Measurements from ENCODE around the gene TAF10.

The TAF10 gene

GRCh38 chr11:6601041-6601461 is 11.0 kb downstream of the TAF10 start:
- no peak for DNase-seq
- no peak for ATAC-seq (replicated peaks)
- Mint-ChIP-seq H3K4me3 (no peak overlapping the region), H3K36me3 (peaks cover 22 to 38% of the 10 kb centered on the region in 2 donors), H3K9me3 (no peaks in the 10 kb centered on the region), H3K27ac (no peak overlapping the region), H3K4me1 (peaks cover 11 to 27% of the 10 kb centered on the region in 2 donors), H3K27me3 (no peaks in the 10 kb centered on the region)

DNA sequence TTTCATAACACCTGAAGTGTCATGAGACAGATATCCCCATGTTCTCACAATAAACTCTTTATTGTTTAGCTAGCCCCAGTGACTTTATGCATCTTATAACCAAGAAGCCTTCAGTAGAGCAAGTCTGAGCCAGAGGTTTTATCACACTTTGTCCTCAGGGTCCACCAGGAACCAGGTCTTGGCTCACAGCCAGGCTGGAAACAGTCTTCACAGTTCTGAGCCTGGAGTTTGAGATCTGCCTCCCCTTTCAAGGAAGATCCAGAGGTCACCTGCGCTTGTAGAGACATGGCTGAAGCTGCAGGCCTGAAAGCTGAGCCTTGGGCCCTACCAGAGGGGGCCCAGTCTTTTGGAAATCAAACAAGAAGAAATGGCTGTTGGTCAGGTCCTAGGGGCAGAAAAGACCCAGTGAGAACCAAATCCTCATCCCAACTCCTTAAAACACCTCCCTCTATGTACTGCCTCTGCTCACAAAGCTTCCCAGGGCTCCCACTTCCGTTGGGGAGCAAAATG is 12.1 kb downstream of the TAF10 start:
- DNase-seq (no peak), ATAC-seq (replicated peaks) (no peak)
- H3K4me3 Mint-ChIP-seq, result no peak overlapping the region
- H3K36me3 Mint-ChIP-seq, result peaks cover 24 to 42% of the 10 kb centered on the region in 2 donors
- H3K27me3 Mint-ChIP-seq, result no peaks in the 10 kb centered on the region
- no peak overlapping the region for H3K27ac Mint-ChIP-seq
- H3K4me1 Mint-ChIP-seq, result peaks cover 14 to 25% of the 10 kb centered on the region in 2 donors
- no peaks in the 10 kb centered on the region for H3K9me3 Mint-ChIP-seq

GRCh38 chr11:6599449-6599848 is 12.6 kb downstream of the TAF10 start:
- Mint-ChIP-seq H3K27ac (no peak overlapping the region), H3K36me3 (peaks cover 26 to 46% of the 10 kb centered on the region in 2 donors), H3K4me3 (no peak overlapping the region), H3K9me3 (no peaks in the 10 kb centered on the region), H3K27me3 (no peaks in the 10 kb centered on the region), H3K4me1 (peaks cover 16 to 27% of the 10 kb centered on the region in 2 donors)
- DNase-seq (no peak), ATAC-seq (replicated peaks) (no peak)

DNA sequence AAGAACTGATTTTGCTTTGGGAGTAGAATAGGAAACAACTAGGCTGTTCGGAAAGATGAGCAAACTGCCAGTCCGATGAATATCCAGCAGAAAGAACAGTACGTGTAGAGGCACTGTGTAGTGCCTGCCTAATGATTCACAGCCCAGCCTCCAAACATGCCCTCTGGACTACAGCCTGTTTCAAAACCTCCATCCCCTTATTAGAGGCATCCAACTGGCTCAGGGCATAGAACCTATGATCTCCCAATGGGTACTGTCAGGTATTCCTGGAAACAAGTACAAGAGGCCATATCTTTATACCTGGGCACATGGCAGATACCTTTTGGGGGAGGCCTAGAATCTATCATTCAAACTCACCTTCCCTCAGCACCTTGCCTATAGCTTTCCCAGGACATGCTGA is 13.5 kb downstream of the TAF10 start:
- ATAC-seq (replicated peaks) (no peak), DNase-seq (no peak)
- no peaks in the 10 kb centered on the region for H3K27me3 Mint-ChIP-seq
- H3K9me3 Mint-ChIP-seq, result no peaks in the 10 kb centered on the region
- H3K4me3 Mint-ChIP-seq, result no peak overlapping the region
- H3K27ac Mint-ChIP-seq, result peak overlapping the region; percentile 70
- peaks cover 30 to 52% of the 10 kb centered on the region in 2 donors for H3K36me3 Mint-ChIP-seq
- H3K4me1 Mint-ChIP-seq, result peaks cover 21 to 31% of the 10 kb centered on the region in 2 donors

- no peak for DNase-seq
- H3K9me3 Mint-ChIP-seq, result no peaks in the 10 kb centered on the region
- no peak for ATAC-seq (replicated peaks)
- no peak overlapping the region for H3K4me3 Mint-ChIP-seq
- peaks cover 22 to 28% of the 10 kb centered on the region in 2 donors for H3K4me1 Mint-ChIP-seq
- no peaks in the 10 kb centered on the region for H3K27me3 Mint-ChIP-seq
- no peak overlapping the region for H3K27ac Mint-ChIP-seq
- H3K36me3 Mint-ChIP-seq, result peaks cover 32 to 67% of the 10 kb centered on the region in 2 donors
Observed at GRCh38 chr11:6596239-6596877, 15.7 kb downstream of the TAF10 start.

GRCh38 chr11:6594142-6594768 is 17.8 kb downstream of the TAF10 start:
- H3K9me3 Mint-ChIP-seq, result no peaks in the 10 kb centered on the region
- DNase-seq, result no peak
- H3K27ac Mint-ChIP-seq, result no peak overlapping the region
- peaks cover 18 to 28% of the 10 kb centered on the region in 2 donors for H3K4me1 Mint-ChIP-seq
- H3K27me3 Mint-ChIP-seq, result no peaks in the 10 kb centered on the region
- peaks cover 33 to 67% of the 10 kb centered on the region in 2 donors for H3K36me3 Mint-ChIP-seq
- ATAC-seq (replicated peaks), result no peak
- H3K4me3 Mint-ChIP-seq, result no peak overlapping the region

- no peak overlapping the region for H3K4me3 Mint-ChIP-seq
- peaks cover 9 to 15% of the 10 kb centered on the region in 2 donors for H3K9me3 Mint-ChIP-seq
- no peaks in the 10 kb centered on the region for H3K27me3 Mint-ChIP-seq
- no peak overlapping the region for H3K27ac Mint-ChIP-seq
- ATAC-seq (replicated peaks) (no peak), DNase-seq (no peak)
- peaks cover 33 to 56% of the 10 kb centered on the region in 2 donors for H3K36me3 Mint-ChIP-seq
- peaks cover 0 to 10% of the 10 kb centered on the region in 2 donors for H3K4me1 Mint-ChIP-seq
Observed at GRCh38 chr11:6588018-6588417, 24.0 kb downstream of the TAF10 start.

- peaks cover 35 to 56% of the 10 kb centered on the region in 2 donors for H3K36me3 Mint-ChIP-seq
Observed at GRCh38 chr11:6587360-6587953, 24.6 kb downstream of the TAF10 start.

DNA sequence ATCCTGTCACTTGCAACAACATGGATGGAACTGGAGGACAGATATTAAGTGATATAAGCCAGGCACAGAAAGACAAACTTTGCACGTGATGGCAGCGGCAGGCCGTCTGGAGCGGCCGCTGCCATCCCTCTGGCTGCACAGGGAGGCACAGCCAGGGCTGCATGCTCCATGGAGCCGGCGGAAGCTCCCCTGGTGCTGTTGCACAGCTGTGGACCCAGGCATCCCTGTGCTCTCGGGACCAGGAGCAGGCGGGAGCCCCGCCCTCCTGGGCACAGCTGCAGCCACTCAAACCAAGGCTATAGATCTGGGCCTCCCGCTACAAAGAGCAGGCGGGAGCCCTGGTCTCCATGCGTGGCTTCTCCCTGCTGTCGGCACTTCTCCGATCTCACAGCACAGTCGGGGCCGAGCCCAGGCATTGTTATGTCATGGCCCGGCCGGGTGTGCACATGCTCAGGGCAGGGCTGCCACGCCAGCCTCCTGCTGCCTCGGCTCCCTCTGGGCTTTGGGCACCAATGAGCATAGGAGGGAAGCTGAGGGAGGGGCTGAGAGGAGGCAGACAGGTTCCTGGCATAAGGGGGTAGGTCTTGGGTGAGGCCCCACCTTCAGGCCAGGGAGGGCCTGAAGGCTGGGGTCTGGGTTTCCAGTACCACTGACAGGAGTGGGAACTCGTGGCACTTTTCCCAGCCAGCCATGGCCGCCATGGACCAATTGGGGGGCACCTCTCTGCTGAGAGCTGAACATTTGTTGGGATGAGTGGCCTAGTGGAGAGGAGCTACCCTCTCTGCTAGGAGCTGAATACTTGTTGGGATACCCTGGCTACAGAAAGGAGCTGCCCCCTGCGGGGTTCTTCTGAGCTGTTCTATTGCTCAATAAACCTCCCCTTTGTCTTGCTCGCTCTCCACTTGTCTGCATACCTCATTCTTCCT is 25.3 kb downstream of the TAF10 start:
- Mint-ChIP-seq H3K9me3 (peaks cover 14 to 22% of the 10 kb centered on the region in 2 donors), H3K36me3 (peaks cover 39 to 56% of the 10 kb centered on the region in 2 donors), H3K4me1 (peaks cover 0 to 6% of the 10 kb centered on the region in 2 donors), H3K27ac (no peak overlapping the region), H3K27me3 (no peaks in the 10 kb centered on the region), H3K4me3 (no peak overlapping the region)
- DNase-seq (no peak), ATAC-seq (replicated peaks) (no peak)

More at GRCh38 chr11:6587360-6587953, 24.6 kb downstream of the TAF10 start:
- Mint-ChIP-seq H3K4me1 (peaks cover 0 to 9% of the 10 kb centered on the region in 2 donors), H3K27ac (no peak overlapping the region), H3K27me3 (no peaks in the 10 kb centered on the region), H3K9me3 (peaks cover 12 to 18% of the 10 kb centered on the region in 2 donors), H3K4me3 (no peak overlapping the region)
- no peak for DNase-seq
- ATAC-seq (replicated peaks), result no peak

DNA sequence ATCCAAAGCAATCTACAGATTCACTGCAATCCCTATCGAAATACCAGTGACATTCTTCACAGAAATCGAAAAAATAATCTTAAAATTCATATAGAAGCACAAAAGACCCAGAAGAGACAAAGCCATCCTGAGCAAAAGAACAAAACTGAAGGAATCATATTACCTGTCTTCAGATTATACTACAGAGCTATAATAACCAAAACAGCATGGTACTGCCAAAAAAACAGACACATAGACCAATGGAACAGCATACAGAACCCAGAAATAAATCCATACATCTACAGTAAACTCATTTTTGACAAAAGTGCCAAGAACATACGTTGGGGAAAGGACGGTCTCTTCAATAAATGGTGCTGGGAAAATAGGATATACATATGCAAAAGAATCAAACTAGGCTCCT is 27.5 kb downstream of the TAF10 start:
- Mint-ChIP-seq H3K36me3 (peaks cover 56 to 63% of the 10 kb centered on the region in 2 donors), H3K9me3 (peaks cover 14 to 22% of the 10 kb centered on the region in 2 donors), H3K4me3 (no peak overlapping the region), H3K27ac (no peak overlapping the region), H3K27me3 (no peaks in the 10 kb centered on the region), H3K4me1 (peaks cover 0 to 6% of the 10 kb centered on the region in 2 donors)
- ATAC-seq (replicated peaks), result no peak
- no peak for DNase-seq

GRCh38 chr11:6583584-6583983 is 28.4 kb downstream of the TAF10 start:
- Mint-ChIP-seq H3K4me3 (no peak overlapping the region), H3K9me3 (peaks cover 14 to 22% of the 10 kb centered on the region in 2 donors), H3K27me3 (no peaks in the 10 kb centered on the region), H3K36me3 (peaks cover 58 to 65% of the 10 kb centered on the region in 2 donors), H3K4me1 (peaks cover 0 to 6% of the 10 kb centered on the region in 2 donors), H3K27ac (no peak overlapping the region)
- no peak for DNase-seq
- ATAC-seq (replicated peaks), result no peak

- no peak for ATAC-seq (replicated peaks)
- no peak overlapping the region for H3K27ac Mint-ChIP-seq
Observed at GRCh38 chr11:6579681-6580080, 32.3 kb downstream of the TAF10 start.

GRCh38 chr11:6578134-6578533 is 33.9 kb downstream of the TAF10 start:
- H3K36me3 Mint-ChIP-seq, result peaks cover 37 to 43% of the 10 kb centered on the region in 2 donors
- H3K4me3 Mint-ChIP-seq, result no peak overlapping the region
- no peaks in the 10 kb centered on the region for H3K27me3 Mint-ChIP-seq
- no peak overlapping the region for H3K27ac Mint-ChIP-seq
- no peak for DNase-seq
- ATAC-seq (replicated peaks), result peak in 1 of 2 donors; percentile 38
- H3K9me3 Mint-ChIP-seq, result peaks cover 6 to 8% of the 10 kb centered on the region in 2 donors
- H3K4me1 Mint-ChIP-seq, result peaks cover 3 to 6% of the 10 kb centered on the region in 2 donors

More at GRCh38 chr11:6579681-6580080, 32.3 kb downstream of the TAF10 start:
- H3K9me3 Mint-ChIP-seq, result peaks cover 11 to 20% of the 10 kb centered on the region in 2 donors
- no peaks in the 10 kb centered on the region for H3K27me3 Mint-ChIP-seq
- DNase-seq, result no peak
- no peak overlapping the region for H3K4me3 Mint-ChIP-seq
- peaks cover 50 to 58% of the 10 kb centered on the region in 2 donors for H3K36me3 Mint-ChIP-seq
- peaks cover 6% of the 10 kb centered on the region in 2 donors for H3K4me1 Mint-ChIP-seq
